Measurements from ENCODE around the gene SLC5A11. TPM values are rescaled to one million over a fixed set of nuclear protein-coding genes. Genes with fewer than 3 reads are reported as not detected.

SLC5A11 gene
- total and polyA plus RNA-seq, 5 donors, result 0.02 TPM; not detected in 4

GRCh38 chr16:24950275-24950674, 104.5 kb downstream of the SLC5A11 start:
- no peaks in the 10 kb centered on the region for H3K4me1 ChIP-seq (ENCODE audit: control insufficient read depth, insufficient read depth, low read length)
- no peaks in the 10 kb centered on the region for H3K9me3 ChIP-seq (ENCODE audit: control insufficient read depth, low read length)
- H3K4me3 ChIP-seq (ENCODE audit: low read length), result no peak overlapping the region
- ATAC-seq (no peak), DNase-seq (no peak)
- WGBS, result 92% methylated on average over 5 of the region's 5 CpGs
- no peak overlapping the region for H3K27ac ChIP-seq (ENCODE audit: low read length)
- H3K27me3 ChIP-seq (ENCODE audit: control insufficient read depth, insufficient read depth), result no peaks in the 10 kb centered on the region
- intact Hi-C loops (cut with DNase I), result loop anchor here in 1 of 4 donors (10.0 kb wide), 1 partner anchor 155 kb away; no protein-coding TSS in a partner anchor

- DNase-seq, result no peak
Measured at GRCh38 chr16:24953306-24953705, 107.5 kb downstream of the SLC5A11 start.

GRCh38 chr16:24953721-24954120, 108.0 kb downstream of the SLC5A11 start:
- DNase-seq (no peak), ATAC-seq (no peak)
- Histone ChIP-seq H3K4me1 (ENCODE audit: control insufficient read depth, insufficient read depth, low read length) (no peaks in the 10 kb centered on the region), H3K27ac (ENCODE audit: low read length) (no peak overlapping the region), H3K4me3 (ENCODE audit: low read length) (no peak overlapping the region), H3K9me3 (ENCODE audit: control insufficient read depth, low read length) (no peaks in the 10 kb centered on the region), H3K27me3 (ENCODE audit: control insufficient read depth, insufficient read depth) (no peaks in the 10 kb centered on the region)
- intact Hi-C loops (cut with DNase I), result loop anchor here in 1 of 4 donors (10.0 kb wide), 1 partner anchor 159 kb away; no protein-coding TSS in a partner anchor
- 95% methylated on average over 5 of the region's 5 CpGs for WGBS

More at GRCh38 chr16:24953306-24953705, 107.5 kb downstream of the SLC5A11 start:
- no peaks in the 10 kb centered on the region for H3K27me3 ChIP-seq (ENCODE audit: control insufficient read depth, insufficient read depth)
- intact Hi-C loops (cut with DNase I), result loop anchor here in 1 of 4 donors (10.0 kb wide), 1 partner anchor 159 kb away; no protein-coding TSS in a partner anchor
- H3K9me3 ChIP-seq (ENCODE audit: control insufficient read depth, low read length), result no peaks in the 10 kb centered on the region
- H3K4me1 ChIP-seq (ENCODE audit: control insufficient read depth, insufficient read depth, low read length), result no peaks in the 10 kb centered on the region
- ATAC-seq, result no peak
- no peak overlapping the region for H3K4me3 ChIP-seq (ENCODE audit: low read length)
- H3K27ac ChIP-seq (ENCODE audit: low read length), result no peak overlapping the region
- WGBS, result 90% methylated on average over 6 of the region's 6 CpGs

- Histone ChIP-seq H3K27me3 (ENCODE audit: control insufficient read depth, insufficient read depth) (no peaks in the 10 kb centered on the region), H3K4me1 (ENCODE audit: control insufficient read depth, insufficient read depth, low read length) (no peaks in the 10 kb centered on the region), H3K27ac (ENCODE audit: low read length) (no peak overlapping the region), H3K4me3 (ENCODE audit: low read length) (no peak overlapping the region), H3K9me3 (ENCODE audit: control insufficient read depth, low read length) (no peaks in the 10 kb centered on the region)
- ATAC-seq (no peak), DNase-seq (no peak)
- intact Hi-C loops (cut with DNase I), result loop anchor here in 1 of 4 donors (10.0 kb wide), 1 partner anchor 159 kb away; no protein-coding TSS in a partner anchor
- 93% methylated on average over 4 of the region's 4 CpGs for WGBS
Measured at GRCh38 chr16:24954137-24954536, 108.4 kb downstream of the SLC5A11 start.

GRCh38 chr16:24955975-24956731, 110.4 kb downstream of the SLC5A11 start:
- H3K27me3 ChIP-seq (ENCODE audit: control insufficient read depth, insufficient read depth), result no peaks in the 10 kb centered on the region
- no peaks in the 10 kb centered on the region for H3K9me3 ChIP-seq (ENCODE audit: control insufficient read depth, low read length)
- no peaks in the 10 kb centered on the region for H3K4me1 ChIP-seq (ENCODE audit: control insufficient read depth, insufficient read depth, low read length)
- no peak overlapping the region for H3K27ac ChIP-seq (ENCODE audit: low read length)
- intact Hi-C loops (cut with DNase I), result loop anchor here in 1 of 4 donors (10.0 kb wide), 1 partner anchor 161 kb away; no protein-coding TSS in a partner anchor
- ATAC-seq, result peak in 1 of 2 donors; percentile 48
- 67% methylated on average over 11 of the region's 11 CpGs for WGBS
- DNase-seq, result no peak
- no peak overlapping the region for H3K4me3 ChIP-seq (ENCODE audit: low read length)

- H3K9me3 ChIP-seq (ENCODE audit: control insufficient read depth, low read length), result no peaks in the 10 kb centered on the region
- intact Hi-C loops (cut with DNase I), result loop anchor here in 1 of 4 donors (10.0 kb wide), 1 partner anchor 163 kb away; no protein-coding TSS in a partner anchor
- DNase-seq, result no peak
- no peak for ATAC-seq
- H3K4me3 ChIP-seq (ENCODE audit: low read length), result no peak overlapping the region
- no peaks in the 10 kb centered on the region for H3K27me3 ChIP-seq (ENCODE audit: control insufficient read depth, insufficient read depth)
- no peaks in the 10 kb centered on the region for H3K4me1 ChIP-seq (ENCODE audit: control insufficient read depth, insufficient read depth, low read length)
- 63% methylated on average over 6 of the region's 6 CpGs for WGBS
- H3K27ac ChIP-seq (ENCODE audit: low read length), result no peak overlapping the region
Measured at GRCh38 chr16:24957887-24958286, 112.1 kb downstream of the SLC5A11 start.

Other genes starting within 250 kb of the SLC5A11 start
- 10 to 100 TPM; 35.1 to 41.2 (median 38.3) TPM for gene TNRC6A, start 116.3 kb upstream of the SLC5A11 start, total RNA-seq
- gene TNRC6A, start 116.3 kb upstream of the SLC5A11 start, polyA plus RNA-seq, result 17.6 TPM
- 10 to 100 TPM; 45.4 to 58.2 (median 52.6) TPM for gene ARHGAP17, start 169.4 kb downstream of the SLC5A11 start, total RNA-seq
- gene ARHGAP17, start 169.4 kb downstream of the SLC5A11 start, polyA plus RNA-seq, result 33.5 TPM

Measured in right cardiac atrium (tissue), 5 donors.